Measurements from ENCODE around the gene ERMAP.

ERMAP gene

GRCh38 chr1:42816585-42817439 lies at the start of gene ERMAP, which contains the start of gene SVBP:
Gene ERMAP, plus strand, starts transcription at chr1:42817122. Its CDS starts 13,327 bp downstream, at chr1:42830449.
Gene SVBP, minus strand, starts transcription at chr1:42817397. Its CDS starts 853 bp downstream, at chr1:42816544.
- DNase-seq: peak; percentile 80 to 96

GRCh38 chr1:42767510-42768000 lies 49.4 kb upstream of the ERMAP start:
- DNase-seq: peak in 1 of 2 donors; percentile 25

- DNase-seq: no peak
Observed at GRCh38 chr1:42768172-42768571, 48.8 kb upstream of the ERMAP start.

GRCh38 chr1:42769811-42770210 lies 47.1 kb upstream of the ERMAP start:
- no peak for DNase-seq

GRCh38 chr1:42773420-42773819 lies 43.5 kb upstream of the ERMAP start:
- no peak for DNase-seq

GRCh38 chr1:42774928-42775526 lies 41.9 kb upstream of the ERMAP start:
- peak in 1 of 2 donors; percentile 66 for DNase-seq

GRCh38 chr1:42776502-42776901 lies 40.4 kb upstream of the ERMAP start:
- DNase-seq: no peak

- DNase-seq: peak in 1 of 2 donors; percentile 58
Observed at GRCh38 chr1:42777852-42778251, 39.1 kb upstream of the ERMAP start.

- no peak for DNase-seq
Observed at GRCh38 chr1:42779725-42780124, 37.2 kb upstream of the ERMAP start.

GRCh38 chr1:42780176-42780575 lies 36.7 kb upstream of the ERMAP start:
- no peak for DNase-seq

GRCh38 chr1:42783092-42783491 lies 33.8 kb upstream of the ERMAP start:
- no peak for DNase-seq

GRCh38 chr1:42784547-42784945 lies 32.4 kb upstream of the ERMAP start:
- DNase-seq: no peak

- peak in 1 of 2 donors; percentile 4 for DNase-seq
Observed at GRCh38 chr1:42784946-42785693, 31.8 kb upstream of the ERMAP start, which contains the start of gene TMEM269. Gene TMEM269, plus strand, starts transcription at chr1:42784991. Its CDS starts 4,903 bp downstream, at chr1:42789894.

- no peak for DNase-seq
Observed at GRCh38 chr1:42786097-42786496, 30.8 kb upstream of the ERMAP start.

- no peak for DNase-seq
Observed at GRCh38 chr1:42788021-42788420, 28.9 kb upstream of the ERMAP start.

GRCh38 chr1:42793824-42794223 lies 23.1 kb upstream of the ERMAP start:
- DNase-seq: no peak

GRCh38 chr1:42797414-42797813 lies 19.5 kb upstream of the ERMAP start:
- DNase-seq: no peak

GRCh38 chr1:42797979-42798378 lies 18.9 kb upstream of the ERMAP start:
- DNase-seq: no peak

- no peak for DNase-seq
Observed at GRCh38 chr1:42801832-42802473, 15.0 kb upstream of the ERMAP start.

GRCh38 chr1:42806171-42806570 lies 10.8 kb upstream of the ERMAP start:
- no peak for DNase-seq

GRCh38 chr1:42806593-42806992 lies 10.3 kb upstream of the ERMAP start:
- DNase-seq: no peak

- DNase-seq: no peak
Observed at GRCh38 chr1:42807056-42807668, 9.8 kb upstream of the ERMAP start.
